MM.1S (cell line): ENCODE results near the gene RPL18.

Experiments
- EZH2 ChIP-seq: fragments of 300-600 bp; sonication (generic); optimal IDR thresholded peaks from 2 replicates; pipeline ENCODE3; 2017; ENCODE audit warnings: low read depth, mild to moderate bottlenecking, antibody characterized with exemption, low read length, mixed read lengths
- TF ChIP-seq, protein P1 (sequence below): fragments of 300-600 bp; sonication (generic); IDR thresholded peaks from 2 replicates; pipeline ENCODE4 v1.5.1; 2016; ENCODE audit warnings: antibody characterized with exemption, low read length, mixed read lengths

DNA sequence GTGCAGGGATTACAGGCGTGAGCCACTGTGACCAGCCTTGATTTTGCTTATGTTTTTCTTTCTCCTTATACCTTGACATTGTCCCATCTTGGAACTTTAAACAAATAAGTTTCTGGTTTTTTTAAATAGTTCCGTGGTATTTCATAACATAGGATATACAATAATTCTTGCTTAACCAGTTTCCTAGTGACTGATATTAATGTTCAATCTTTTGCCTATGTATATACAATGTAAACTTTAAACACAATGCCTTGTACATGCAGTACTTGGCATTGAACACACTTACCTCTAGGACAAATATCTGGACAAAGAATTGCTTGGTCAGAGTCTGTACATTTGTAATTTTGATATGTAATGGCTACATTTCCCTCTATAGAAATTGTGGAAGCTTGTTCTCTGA is 36.8 kb downstream of the RPL18 start:
- TF ChIP-seq, protein P1, sequence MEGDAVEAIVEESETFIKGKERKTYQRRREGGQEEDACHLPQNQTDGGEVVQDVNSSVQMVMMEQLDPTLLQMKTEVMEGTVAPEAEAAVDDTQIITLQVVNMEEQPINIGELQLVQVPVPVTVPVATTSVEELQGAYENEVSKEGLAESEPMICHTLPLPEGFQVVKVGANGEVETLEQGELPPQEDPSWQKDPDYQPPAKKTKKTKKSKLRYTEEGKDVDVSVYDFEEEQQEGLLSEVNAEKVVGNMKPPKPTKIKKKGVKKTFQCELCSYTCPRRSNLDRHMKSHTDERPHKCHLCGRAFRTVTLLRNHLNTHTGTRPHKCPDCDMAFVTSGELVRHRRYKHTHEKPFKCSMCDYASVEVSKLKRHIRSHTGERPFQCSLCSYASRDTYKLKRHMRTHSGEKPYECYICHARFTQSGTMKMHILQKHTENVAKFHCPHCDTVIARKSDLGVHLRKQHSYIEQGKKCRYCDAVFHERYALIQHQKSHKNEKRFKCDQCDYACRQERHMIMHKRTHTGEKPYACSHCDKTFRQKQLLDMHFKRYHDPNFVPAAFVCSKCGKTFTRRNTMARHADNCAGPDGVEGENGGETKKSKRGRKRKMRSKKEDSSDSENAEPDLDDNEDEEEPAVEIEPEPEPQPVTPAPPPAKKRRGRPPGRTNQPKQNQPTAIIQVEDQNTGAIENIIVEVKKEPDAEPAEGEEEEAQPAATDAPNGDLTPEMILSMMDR = no peak
- no peak for TF ChIP-seq EZH2
